ENCODE results near the gene FAM156B.

The FAM156B gene

GRCh38 chrX:52933976-52934703 lies 37.0 kb downstream of the FAM156B start (continued):
- TF ChIP-seq ZNF670 (tag by site-specific recombination; IDR thresholded peaks at IDR 0.05; ENCODE audit: low read depth) (no peak), PATZ1 (tag by site-specific recombination; IDR thresholded peaks at IDR 0.05) (no peak), ZNF785 (tag by site-specific recombination; IDR thresholded peaks at IDR 0.05) (no peak), KLF7 (tag by site-specific recombination; IDR thresholded peaks at IDR 0.05; ENCODE audit: borderline replicate concordance) (no peak), BCL6B (tag by site-specific recombination; IDR thresholded peaks at IDR 0.05) (no peak), ZNF350 (tag by site-specific recombination; IDR thresholded peaks at IDR 0.05) (no peak), ZNF510 (tag by site-specific recombination; IDR thresholded peaks at IDR 0.05; ENCODE audit: insufficient replicate concordance) (no peak), ZNF211 (tag by site-specific recombination; IDR thresholded peaks at IDR 0.05; ENCODE audit: low read depth) (no peak), ZIC2 (tag by site-specific recombination; IDR thresholded peaks at IDR 0.05) (no peak), ZNF658 (tag by site-specific recombination; IDR thresholded peaks at IDR 0.05) (no peak)

- peak overlapping the region; percentile 80 for H3K27ac ChIP-seq (ENCODE audit: extremely low read depth, low read depth, low read length)
- POLR2A ChIA-PET = interaction anchor here (0.8 to 1.0 kb wide), 5 partner anchors 11 to 673 kb away, joined by 3 to 13 read pairs (median 4); partner anchors contain the start of gene TSPYL2
- H3K4me1 ChIP-seq (ENCODE audit: control insufficient read depth, insufficient read depth, low read length) = no peaks in the 10 kb centered on the region
- CTCF ChIA-PET = interaction anchor here (0.6 to 0.7 kb wide), 2 partner anchors 378 to 1316 kb away, joined by 3 to 4 read pairs; partner anchors contain the start of gene CENPVL3
- H3K4me3 ChIP-seq (ENCODE audit: low read depth, low read length) = peak overlapping the region; percentile 90
- no peaks in the 10 kb centered on the region for H3K36me3 ChIP-seq (ENCODE audit: control insufficient read depth in 2 of 2, insufficient read depth in 1 of 2, low read length in 2 of 2)
- no peaks in the 10 kb centered on the region for H3K9me3 ChIP-seq (ENCODE audit: control insufficient read depth, insufficient read depth, low read depth, low read length)
- TF ChIP-seq ZNF449 (tag by site-specific recombination; IDR thresholded peaks at IDR 0.05) (peak; percentile 15; the same call in 1 of the 2 replicates), BCL11A (tag by site-specific recombination; IDR thresholded peaks at IDR 0.05; ENCODE audit: low read depth) (no peak), SALL2 (tag by site-specific recombination; IDR thresholded peaks at IDR 0.05; ENCODE audit: borderline replicate concordance) (no peak), ZFHX2 (tag by site-specific recombination; conservative IDR thresholded peaks at IDR 0.05) (peak; percentile 82), KLF17 (tag by site-specific recombination; IDR thresholded peaks at IDR 0.05) (peak; percentile 90), GLIS1 (tag by site-specific recombination; IDR thresholded peaks at IDR 0.05) (peak; percentile 73), SCRT1 (tag by site-specific recombination; IDR thresholded peaks at IDR 0.05; ENCODE audit: borderline replicate concordance) (peak; percentile 24; the same call in 1 of the 2 replicates), ZBTB1 (tag by site-specific recombination; IDR thresholded peaks at IDR 0.05) (peak; percentile 78; the same call in 1 of the 2 replicates), ZSCAN23 (tag by site-specific recombination; IDR thresholded peaks at IDR 0.05) (peak; percentile 87; the same call in 1 of the 2 replicates), ZBTB10 (tag by site-specific recombination; IDR thresholded peaks at IDR 0.05) (peak; percentile 82), ZNF843 (tag by site-specific recombination; IDR thresholded peaks at IDR 0.05) (peak; percentile 78), PRDM6 (tag by site-specific recombination; IDR thresholded peaks at IDR 0.05) (peak; percentile 38; the same call in 1 of the 2 replicates)
Measured at GRCh38 chrX:52934704-52935469, 37.8 kb downstream of the FAM156B start.

Data from HEK293 (cell line).